CD14-positive monocyte (primary cell): ENCODE measurements around the gene PTPN20. TPM values are rescaled to one million over a fixed set of nuclear protein-coding genes. Genes with fewer than 3 reads are reported as not detected.

Experiments
- DNase-seq, 3 donors: peaks; one replicate each; pipeline ENCODE4 v3.0.0-alpha.2; 2011 to 2022
- H2AFZ ChIP-seq: 2 replicates; pipeline ENCODE4 v1.6.0; 2012; ENCODE audit warnings: mild to moderate bottlenecking, low read depth, low read length, inconsistent platforms; ENCODE audit not compliant: insufficient read depth, poor library complexity, severe bottlenecking
- H3K27ac ChIP-seq, 2 donors: 1 replicate in 1 of 2; 2 replicates in 1 of 2; pipeline ENCODE4 v1.5.1; 2012 to 2013; ENCODE audit warnings: low read length in 2 of 2, control low read depth in 1 of 2, inconsistent platforms in 1 of 2, low read depth in 1 of 2, mild to moderate bottlenecking in 1 of 2
- H3K27me3 ChIP-seq, 2 donors: one replicate each; pipeline versions ENCODE4 v1.6.0 to v1.6.1; 2011 to 2013; ENCODE audit warnings: low read length in 2 of 2; ENCODE audit not compliant: control insufficient read depth in 2 of 2, insufficient read depth in 2 of 2
- H3K36me3 ChIP-seq, 2 donors: replicated peaks in 1 of 2; 1 replicate in 1 of 2; 2 replicates in 1 of 2; pipeline versions ENCODE4 v1.5.1 to v1.6.1; 2012 to 2013; ENCODE audit warnings: low read length in 2 of 2, control low read depth in 1 of 2, inconsistent platforms in 1 of 2, mild to moderate bottlenecking in 1 of 2; ENCODE audit not compliant: insufficient read depth in 2 of 2, control insufficient read depth in 1 of 2
- H3K4me1 ChIP-seq, 2 donors: 1 replicate in 1 of 2; 2 replicates in 1 of 2; pipeline versions ENCODE4 v1.5.1 to v1.6.1; 2012 to 2013; ENCODE audit warnings: low read length in 2 of 2, control low read depth in 1 of 2, inconsistent platforms in 1 of 2, mild to moderate bottlenecking in 1 of 2, moderate library complexity in 1 of 2; ENCODE audit not compliant: insufficient read depth in 2 of 2, control insufficient read depth in 1 of 2
- H3K4me2 ChIP-seq: replicated peaks from 2 replicates; pipeline ENCODE3; 2012; ENCODE audit warnings: low read length, moderate library complexity, mild to moderate bottlenecking; ENCODE audit not compliant: poor library complexity, severe bottlenecking; ENCODE audit errors: extremely low read depth
- H3K4me3 ChIP-seq, 3 experiments: fragments of 200-600 bp in 1 of 3; sonication (generic) in 1 of 3; replicated peaks in 1 of 3; 1 replicate in 2 of 3; 2 replicates in 1 of 3; pipeline ENCODE4 v1.5.1; 2011 to 2013; ENCODE audit warnings: low read length in 3 of 3, mild to moderate bottlenecking in 3 of 3, control low read depth in 2 of 3, low read depth in 2 of 3, inconsistent platforms in 1 of 3, moderate library complexity in 1 of 3
- H3K79me2 ChIP-seq: 2 replicates; pipeline ENCODE4 v1.6.0; 2012; ENCODE audit warnings: mild to moderate bottlenecking, control low read depth, inconsistent platforms, low read length, moderate library complexity; ENCODE audit not compliant: insufficient read depth
- H3K9ac ChIP-seq: 2 replicates; pipeline ENCODE4 v1.6.0; 2017; ENCODE audit warnings: low read length, mild to moderate bottlenecking; ENCODE audit not compliant: insufficient read depth, poor library complexity, severe bottlenecking
- H3K9me3 ChIP-seq, 2 donors: replicated peaks in 1 of 2; 1 replicate in 1 of 2; 2 replicates in 1 of 2; pipeline versions ENCODE4 v1.5.1 to v1.6.1; 2012 to 2013; ENCODE audit warnings: low read length in 2 of 2, control low read depth in 1 of 2; ENCODE audit not compliant: control insufficient read depth in 1 of 2, insufficient read depth in 1 of 2
- H4K20me1 ChIP-seq: 2 replicates; pipeline ENCODE4 v1.6.0; 2012; ENCODE audit warnings: mild to moderate bottlenecking, low read length, control low read depth, moderate library complexity; ENCODE audit not compliant: insufficient read depth
- H3K27ac Mint-ChIP-seq, 7 donors: one replicate each; pipeline ENCODE4 v1.8.0; 2020; ENCODE audit warnings: mild to moderate bottlenecking in 7 of 7, mixed read lengths in 7 of 7, moderate library complexity in 6 of 7, inconsistent platforms in 2 of 7
- H3K27me3 Mint-ChIP-seq, 3 donors: one replicate each; pipeline ENCODE4 v1.8.0; 2021 to 2022; ENCODE audit warnings: low read depth in 3 of 3, mild to moderate bottlenecking in 3 of 3, mixed read lengths in 3 of 3, moderate library complexity in 3 of 3, inconsistent platforms in 1 of 3
- H3K36me3 Mint-ChIP-seq, 2 donors: one replicate each; pipeline ENCODE4 v1.8.0; 2020; ENCODE audit warnings: mixed read lengths in 2 of 2, inconsistent platforms in 1 of 2, mild to moderate bottlenecking in 1 of 2
- H3K4me1 Mint-ChIP-seq: one replicate; pipeline ENCODE4 v1.8.0; 2020; ENCODE audit warnings: mild to moderate bottlenecking, mixed read lengths
- H3K4me3 Mint-ChIP-seq, 2 donors: one replicate each; pipeline ENCODE4 v1.8.0; 2020; ENCODE audit warnings: mild to moderate bottlenecking in 2 of 2, mixed read lengths in 2 of 2, moderate library complexity in 1 of 2
- H3K9me3 Mint-ChIP-seq, 7 donors: one replicate each; pipeline ENCODE4 v1.8.0; 2020 to 2022; ENCODE audit warnings: mixed read lengths in 7 of 7, mild to moderate bottlenecking in 6 of 7, moderate library complexity in 6 of 7, inconsistent platforms in 2 of 7
- WGBS: methylation state at CpG from one replicate; pipeline ENCODE4 v1.1.5; 2013; ENCODE audit warnings: missing lambda C conversion rate; ENCODE audit not compliant: insufficient coverage; 5-methylcytosine and 5-hydroxymethylcytosine counted together
- intact Hi-C, 2 donors: fragments of 100-400 bp; cut with micrococcal nuclease; formaldehyde crosslinking; loops; one replicate each; pipeline versions ENCODE4 v1.15.0 to v1.15.1; 2023
- polyA plus RNA-seq, 3 donors: library from polyadenylated mRNA; depleted of rRNA in 1 of 3; unstranded in 2 of 3; stranded (reverse) in 1 of 3; fragments of 300-500 nt in 2 of 3; fragments of >200 nt in 1 of 3; fragmentation: Illumina TruSeq in 2 of 3; gene quantifications; 1 replicate in 2 of 3; 2 replicates in 1 of 3; pipeline ENCODE4 v1.2.3, GENCODE V29; 2012 to 2021
- TF ChIP-seq, protein P1 (sequence below): fragments of 200-600 bp; IDR thresholded peaks from one replicate; pipeline ENCODE4 v1.8.0; 2022; ENCODE audit warnings: antibody characterized with exemption, mild to moderate bottlenecking

PTPN20 gene
- polyA plus RNA-seq, 3 donors: 0.04 TPM; not detected in 2

DNA sequence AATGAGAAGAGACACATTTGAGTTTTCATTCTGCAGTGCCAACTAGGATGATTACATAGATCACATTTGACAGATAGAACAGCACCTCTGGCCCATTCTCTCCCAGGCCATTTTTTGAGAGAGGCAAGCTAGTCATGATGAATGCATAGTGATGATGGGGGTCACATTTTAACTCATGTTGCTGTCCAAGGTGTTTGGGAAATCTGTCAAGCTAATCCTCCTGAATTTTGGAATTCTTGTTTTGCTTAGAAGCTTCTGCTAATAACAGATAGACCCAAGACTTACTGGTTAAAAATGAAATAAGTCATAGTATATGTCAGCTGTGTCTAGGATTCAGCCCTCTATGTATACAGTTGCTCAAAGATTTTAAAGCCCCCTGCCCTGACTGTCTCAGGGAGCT, 101.0 kb downstream of the PTPN20 start:
- H3K27ac ChIP-seq: no peak overlapping the region
- H3K36me3 ChIP-seq: no peaks in the 10 kb centered on the region
- Mint-ChIP-seq H3K4me1 (no peaks in the 10 kb centered on the region), H3K27ac (no peak overlapping the region), H3K9me3 (no peaks in the 10 kb centered on the region), H3K4me3 (no peak overlapping the region), H3K36me3 (no peaks in the 10 kb centered on the region), H3K27me3 (peaks cover 2 to 7% (median 2%) of the 10 kb centered on the region in 3 donors)
- no peak overlapping the region for H3K4me2 ChIP-seq
- no peaks in the 10 kb centered on the region for H3K27me3 ChIP-seq
- no peak overlapping the region for H3K4me3 ChIP-seq
- no peaks in the 10 kb centered on the region for H3K79me2 ChIP-seq
- no peak overlapping the region for H3K9ac ChIP-seq
- no peaks in the 10 kb centered on the region for H3K4me1 ChIP-seq
- H2AFZ ChIP-seq: no peak overlapping the region
- no peaks in the 10 kb centered on the region for H3K9me3 ChIP-seq
- intact Hi-C loops: no loop called here
- DNase-seq: no peak
- TF ChIP-seq, protein P1, sequence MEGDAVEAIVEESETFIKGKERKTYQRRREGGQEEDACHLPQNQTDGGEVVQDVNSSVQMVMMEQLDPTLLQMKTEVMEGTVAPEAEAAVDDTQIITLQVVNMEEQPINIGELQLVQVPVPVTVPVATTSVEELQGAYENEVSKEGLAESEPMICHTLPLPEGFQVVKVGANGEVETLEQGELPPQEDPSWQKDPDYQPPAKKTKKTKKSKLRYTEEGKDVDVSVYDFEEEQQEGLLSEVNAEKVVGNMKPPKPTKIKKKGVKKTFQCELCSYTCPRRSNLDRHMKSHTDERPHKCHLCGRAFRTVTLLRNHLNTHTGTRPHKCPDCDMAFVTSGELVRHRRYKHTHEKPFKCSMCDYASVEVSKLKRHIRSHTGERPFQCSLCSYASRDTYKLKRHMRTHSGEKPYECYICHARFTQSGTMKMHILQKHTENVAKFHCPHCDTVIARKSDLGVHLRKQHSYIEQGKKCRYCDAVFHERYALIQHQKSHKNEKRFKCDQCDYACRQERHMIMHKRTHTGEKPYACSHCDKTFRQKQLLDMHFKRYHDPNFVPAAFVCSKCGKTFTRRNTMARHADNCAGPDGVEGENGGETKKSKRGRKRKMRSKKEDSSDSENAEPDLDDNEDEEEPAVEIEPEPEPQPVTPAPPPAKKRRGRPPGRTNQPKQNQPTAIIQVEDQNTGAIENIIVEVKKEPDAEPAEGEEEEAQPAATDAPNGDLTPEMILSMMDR: no peak
- no peaks in the 10 kb centered on the region for H4K20me1 ChIP-seq

DNA sequence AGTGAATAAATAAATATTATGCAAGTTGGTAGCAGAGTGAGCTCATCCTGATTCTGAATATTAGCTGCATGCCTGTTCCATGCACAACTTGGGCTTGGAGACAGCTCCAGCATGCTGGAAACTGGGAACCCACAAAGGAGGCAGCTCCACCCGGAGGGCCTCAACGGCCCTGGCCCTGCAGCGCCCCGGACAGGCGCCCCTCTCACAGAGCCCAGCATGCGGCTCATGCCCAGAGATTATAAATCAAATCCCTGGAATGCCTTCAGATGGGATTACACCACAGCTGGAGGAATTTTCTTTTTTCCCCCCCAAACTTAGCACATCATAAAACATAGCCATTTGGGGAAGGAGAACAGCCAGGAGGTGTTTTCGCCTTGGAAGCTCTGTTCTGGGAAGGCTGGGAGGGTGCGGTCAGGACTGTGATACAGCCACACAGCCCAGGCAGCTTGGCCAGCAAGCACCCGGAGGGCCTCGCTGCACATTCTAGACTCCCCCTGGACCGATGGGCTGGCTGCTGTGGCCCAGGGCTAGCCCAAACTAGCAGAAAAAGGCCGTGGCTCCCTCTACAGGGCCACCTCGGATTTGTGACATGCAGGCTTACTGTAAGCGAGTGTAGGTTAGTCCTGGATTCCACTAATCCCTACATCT, 102.4 kb downstream of the PTPN20 start:
- Histone ChIP-seq H3K4me3 (no peak overlapping the region), H3K27me3 (no peaks in the 10 kb centered on the region), H3K4me1 (no peaks in the 10 kb centered on the region), H3K79me2 (no peaks in the 10 kb centered on the region), H2AFZ (no peak overlapping the region), H3K9me3 (no peaks in the 10 kb centered on the region), H4K20me1 (no peaks in the 10 kb centered on the region), H3K27ac (no peak overlapping the region), H3K4me2 (no peak overlapping the region), H3K36me3 (no peaks in the 10 kb centered on the region), H3K9ac (no peak overlapping the region)
- no peak for DNase-seq
- no peaks in the 10 kb centered on the region for H3K4me1 Mint-ChIP-seq
- no peaks in the 10 kb centered on the region for H3K36me3 Mint-ChIP-seq
- 93% methylated on average over 7 of the region's 14 CpGs for WGBS
- no peak overlapping the region for H3K27ac Mint-ChIP-seq
- intact Hi-C loops: no loop called here
- TF ChIP-seq, protein P1: no peak
- peaks cover 0 to 7% (median 2%) of the 10 kb centered on the region in 3 donors for H3K27me3 Mint-ChIP-seq
- no peaks in the 10 kb centered on the region for H3K9me3 Mint-ChIP-seq
- H3K4me3 Mint-ChIP-seq: no peak overlapping the region
